Measurements from ENCODE around the gene EFHD2.
"Not testable (repeated sequence)": the region's sequence is repeated elsewhere in the genome, so short reads cannot be mapped to it uniquely, and the experiment has no call there.

The EFHD2 gene

DNA sequence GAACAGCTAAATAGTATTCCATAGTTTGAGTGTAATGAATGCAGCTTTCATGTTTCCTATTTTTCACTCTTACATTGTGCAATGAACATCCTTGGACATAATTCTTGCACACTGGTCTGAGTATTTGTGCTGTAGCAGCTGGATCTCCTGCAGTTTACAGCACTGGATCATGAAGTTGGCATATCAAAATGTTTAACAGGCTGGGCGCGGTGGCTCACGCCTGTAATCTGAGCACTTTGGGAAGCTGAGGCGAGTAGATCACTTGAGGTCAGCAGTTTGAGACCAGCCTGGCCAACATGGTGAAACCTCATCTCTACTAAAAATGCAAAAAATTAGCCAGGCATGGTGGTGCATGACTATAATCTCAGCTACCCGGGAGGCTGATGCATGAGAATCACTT, 61.4 kb downstream of the EFHD2 start:
- H3K27ac ChIP-seq (ENCODE audit: low read depth, low read length); H3K4me2 ChIP-seq (ENCODE audit: low read depth, low read length, poor library complexity, severe bottlenecking); H3F3A ChIP-seq (ENCODE audit: insufficient read depth); H3K27me3 ChIP-seq (ENCODE audit: low read length); H2AFZ ChIP-seq (ENCODE audit: low read depth, low read length, severe bottlenecking); H4K20me1 ChIP-seq (ENCODE audit: low read depth, low read length); H3K4me3 ChIP-seq (ENCODE audit: insufficient read depth, low read length, poor library complexity, severe bottlenecking); H3K79me2 ChIP-seq (ENCODE audit: insufficient read depth, low read length); H3K9me3 ChIP-seq (ENCODE audit: insufficient read depth, low read length); H3K9me2 ChIP-seq (replicated peaks; ENCODE audit: insufficient read depth, low read length); H3K36me3 ChIP-seq (ENCODE audit: low read length); H3K9ac ChIP-seq (ENCODE audit: low read length): not testable (repeated sequence)

DNA sequence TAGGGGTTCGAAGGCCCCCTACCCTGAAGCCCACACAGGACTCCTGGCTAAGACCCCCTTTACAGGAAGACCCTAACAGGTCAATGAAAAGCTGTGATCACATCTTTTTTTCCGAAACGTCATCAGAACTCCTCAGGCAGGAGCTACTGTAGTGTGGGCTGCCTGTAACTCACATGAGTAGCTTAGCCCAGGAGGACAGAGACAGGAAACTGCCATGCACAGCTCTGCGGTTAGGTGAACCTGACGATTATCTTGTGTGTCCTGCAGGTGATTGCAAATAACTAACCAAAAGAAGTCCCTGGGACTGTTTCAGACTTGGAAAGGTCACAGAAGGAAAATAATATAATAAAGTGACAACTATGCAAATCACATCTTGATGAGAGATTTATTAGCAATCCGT, 62.0 kb downstream of the EFHD2 start:
- H3K27me3 ChIP-seq (ENCODE audit: low read length); H2AFZ ChIP-seq (ENCODE audit: low read depth, low read length, severe bottlenecking); H3K36me3 ChIP-seq (ENCODE audit: low read length); H3F3A ChIP-seq (ENCODE audit: insufficient read depth); H3K9me2 ChIP-seq (replicated peaks; ENCODE audit: insufficient read depth, low read length); H3K4me2 ChIP-seq (ENCODE audit: low read depth, low read length, poor library complexity, severe bottlenecking); H3K9me3 ChIP-seq (ENCODE audit: insufficient read depth, low read length); H4K20me1 ChIP-seq (ENCODE audit: low read depth, low read length); H3K27ac ChIP-seq (ENCODE audit: low read depth, low read length); H3K79me2 ChIP-seq (ENCODE audit: insufficient read depth, low read length); H3K9ac ChIP-seq (ENCODE audit: low read length); H3K4me3 ChIP-seq (ENCODE audit: insufficient read depth, low read length, poor library complexity, severe bottlenecking): not testable (repeated sequence)

DNA sequence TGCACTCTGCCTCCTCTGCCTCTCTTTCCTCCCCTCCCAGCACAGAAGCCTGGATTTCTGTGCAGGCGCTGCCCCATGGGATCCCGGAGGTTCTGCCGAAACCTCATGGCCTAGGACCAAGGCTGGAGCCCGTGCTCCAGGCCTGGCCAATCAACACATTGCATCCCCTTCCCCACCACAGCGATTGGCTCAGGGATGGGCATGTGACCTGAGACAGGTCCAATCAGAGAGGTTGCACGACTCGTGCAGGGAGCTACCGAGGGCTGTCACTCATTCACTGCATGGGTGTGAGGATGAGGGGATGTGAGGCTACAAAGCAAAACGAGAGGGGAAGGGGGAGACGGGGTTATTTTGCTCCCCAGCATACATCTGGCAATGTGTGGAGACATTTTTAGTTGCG, 62.9 kb downstream of the EFHD2 start:
- Histone ChIP-seq H3K9me2 (replicated peaks; ENCODE audit: insufficient read depth, low read length) (no peaks in the 10 kb centered on the region), H3K27me3 (ENCODE audit: low read length) (no peaks in the 10 kb centered on the region), H3K9ac (ENCODE audit: low read length) (no peak overlapping the region), H3K4me3 (ENCODE audit: insufficient read depth, low read length, poor library complexity, severe bottlenecking) (no peak overlapping the region), H3K27ac (ENCODE audit: low read depth, low read length) (no peak overlapping the region), H2AFZ (ENCODE audit: low read depth, low read length, severe bottlenecking) (no peak overlapping the region), H3K79me2 (ENCODE audit: insufficient read depth, low read length) (no peaks in the 10 kb centered on the region), H3F3A (ENCODE audit: insufficient read depth) (no peaks in the 10 kb centered on the region), H4K20me1 (ENCODE audit: low read depth, low read length) (no peaks in the 10 kb centered on the region), H3K9me3 (ENCODE audit: insufficient read depth, low read length) (no peaks in the 10 kb centered on the region), H3K36me3 (ENCODE audit: low read length) (no peaks in the 10 kb centered on the region), H3K4me2 (ENCODE audit: low read depth, low read length, poor library complexity, severe bottlenecking) (no peak overlapping the region)
- TF ChIP-seq, protein P1, sequence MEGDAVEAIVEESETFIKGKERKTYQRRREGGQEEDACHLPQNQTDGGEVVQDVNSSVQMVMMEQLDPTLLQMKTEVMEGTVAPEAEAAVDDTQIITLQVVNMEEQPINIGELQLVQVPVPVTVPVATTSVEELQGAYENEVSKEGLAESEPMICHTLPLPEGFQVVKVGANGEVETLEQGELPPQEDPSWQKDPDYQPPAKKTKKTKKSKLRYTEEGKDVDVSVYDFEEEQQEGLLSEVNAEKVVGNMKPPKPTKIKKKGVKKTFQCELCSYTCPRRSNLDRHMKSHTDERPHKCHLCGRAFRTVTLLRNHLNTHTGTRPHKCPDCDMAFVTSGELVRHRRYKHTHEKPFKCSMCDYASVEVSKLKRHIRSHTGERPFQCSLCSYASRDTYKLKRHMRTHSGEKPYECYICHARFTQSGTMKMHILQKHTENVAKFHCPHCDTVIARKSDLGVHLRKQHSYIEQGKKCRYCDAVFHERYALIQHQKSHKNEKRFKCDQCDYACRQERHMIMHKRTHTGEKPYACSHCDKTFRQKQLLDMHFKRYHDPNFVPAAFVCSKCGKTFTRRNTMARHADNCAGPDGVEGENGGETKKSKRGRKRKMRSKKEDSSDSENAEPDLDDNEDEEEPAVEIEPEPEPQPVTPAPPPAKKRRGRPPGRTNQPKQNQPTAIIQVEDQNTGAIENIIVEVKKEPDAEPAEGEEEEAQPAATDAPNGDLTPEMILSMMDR (IDR thresholded peaks at IDR 0.05; ENCODE audit: insufficient read depth, low read length, poor library complexity, severe bottlenecking): no peak
- no peak for TF ChIP-seq EZH2phosphoT487 (conservative IDR thresholded peaks at IDR 0.05; ENCODE audit: low read length)

DNA sequence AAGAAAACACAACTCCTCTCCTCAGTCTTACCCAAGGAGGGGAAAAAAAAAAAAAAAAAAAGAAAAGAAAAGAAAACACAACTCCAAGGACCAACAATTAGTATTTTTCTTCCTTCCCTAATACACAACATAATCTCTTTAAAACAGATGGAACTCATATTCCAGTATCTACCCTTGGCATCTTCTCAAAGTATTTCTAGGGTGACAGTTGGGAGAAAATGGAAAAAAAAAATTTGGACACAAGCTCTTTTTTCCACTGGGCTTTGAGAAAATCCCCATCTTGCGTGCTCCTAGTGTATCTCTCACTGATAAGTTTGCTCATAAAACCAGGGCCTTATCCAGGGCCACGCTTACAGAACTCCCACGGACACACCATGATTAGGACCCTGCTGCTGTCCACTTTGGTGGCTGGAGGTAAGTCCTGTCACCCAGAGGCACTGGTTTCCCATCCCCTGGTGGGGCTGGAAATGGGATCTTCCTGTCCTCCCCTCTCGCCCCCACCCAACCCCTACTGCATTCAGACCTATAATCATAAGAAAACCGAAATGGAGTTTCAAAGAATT, 66.1 kb downstream of the EFHD2 start, which contains the start of gene CELA2B:
CELA2B (plus strand) TSS at position 353 of the 563 bp plus-strand sequence; CDS start at position 375, 22 bp downstream.
- no peaks in the 10 kb centered on the region for H3K9me3 ChIP-seq (ENCODE audit: insufficient read depth, low read length)
- H3K9ac ChIP-seq (ENCODE audit: low read length): no peak within 1 kb of the TSS
- no peak within 1 kb of the TSS for H3K4me3 ChIP-seq (ENCODE audit: insufficient read depth, low read length, poor library complexity, severe bottlenecking)
- H4K20me1 ChIP-seq (ENCODE audit: low read depth, low read length): no peaks in the 10 kb centered on the region
- no peaks in the 10 kb centered on the region for H3K36me3 ChIP-seq (ENCODE audit: low read length)
- TF ChIP-seq EZH2phosphoT487 (conservative IDR thresholded peaks at IDR 0.05; ENCODE audit: low read length): no peak
- TF ChIP-seq, protein P1 (IDR thresholded peaks at IDR 0.05; ENCODE audit: insufficient read depth, low read length, poor library complexity, severe bottlenecking): no peak
- no peaks in the 10 kb centered on the region for H3F3A ChIP-seq (ENCODE audit: insufficient read depth)
- no peak within 1 kb of the TSS for H3K27ac ChIP-seq (ENCODE audit: low read depth, low read length)
- no peaks in the 10 kb centered on the region for H3K79me2 ChIP-seq (ENCODE audit: insufficient read depth, low read length)
- H3K27me3 ChIP-seq (ENCODE audit: low read length): no peaks in the 10 kb centered on the region
- no peak within 1 kb of the TSS for H3K4me2 ChIP-seq (ENCODE audit: low read depth, low read length, poor library complexity, severe bottlenecking)
- H2AFZ ChIP-seq (ENCODE audit: low read depth, low read length, severe bottlenecking): no peak within 1 kb of the TSS
- H3K9me2 ChIP-seq (replicated peaks; ENCODE audit: insufficient read depth, low read length): no peaks in the 10 kb centered on the region
